ENCODE results near the gene FKBP1C.

- TF ChIP-seq, protein P1, sequence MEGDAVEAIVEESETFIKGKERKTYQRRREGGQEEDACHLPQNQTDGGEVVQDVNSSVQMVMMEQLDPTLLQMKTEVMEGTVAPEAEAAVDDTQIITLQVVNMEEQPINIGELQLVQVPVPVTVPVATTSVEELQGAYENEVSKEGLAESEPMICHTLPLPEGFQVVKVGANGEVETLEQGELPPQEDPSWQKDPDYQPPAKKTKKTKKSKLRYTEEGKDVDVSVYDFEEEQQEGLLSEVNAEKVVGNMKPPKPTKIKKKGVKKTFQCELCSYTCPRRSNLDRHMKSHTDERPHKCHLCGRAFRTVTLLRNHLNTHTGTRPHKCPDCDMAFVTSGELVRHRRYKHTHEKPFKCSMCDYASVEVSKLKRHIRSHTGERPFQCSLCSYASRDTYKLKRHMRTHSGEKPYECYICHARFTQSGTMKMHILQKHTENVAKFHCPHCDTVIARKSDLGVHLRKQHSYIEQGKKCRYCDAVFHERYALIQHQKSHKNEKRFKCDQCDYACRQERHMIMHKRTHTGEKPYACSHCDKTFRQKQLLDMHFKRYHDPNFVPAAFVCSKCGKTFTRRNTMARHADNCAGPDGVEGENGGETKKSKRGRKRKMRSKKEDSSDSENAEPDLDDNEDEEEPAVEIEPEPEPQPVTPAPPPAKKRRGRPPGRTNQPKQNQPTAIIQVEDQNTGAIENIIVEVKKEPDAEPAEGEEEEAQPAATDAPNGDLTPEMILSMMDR (IDR thresholded peaks at IDR 0.05), result no peak
- TF ChIP-seq POLR2A (IDR thresholded peaks at IDR 0.05), result no peak
These were observed 12.9 kb downstream of the FKBP1C start for GRCh38 chr6:63224179-63224578.
